ENCODE data around the gene OOSP2. TPM values are rescaled to one million over a fixed set of nuclear protein-coding genes. Genes with fewer than 3 reads are reported as not detected.

Gene OOSP2
- total and polyA plus RNA-seq, 2 donors from 2014 or later = not detected

- no peak overlapping the region for H3K4me3 ChIP-seq (ENCODE audit: low read length in 3 of 3)
- H3K4me1 ChIP-seq (ENCODE audit: control insufficient read depth in 2 of 3, insufficient read depth in 2 of 3, low read depth in 1 of 3, low read length in 3 of 3) = no peaks in the 10 kb centered on the region
- H3K27ac ChIP-seq (ENCODE audit: low read depth in 2 of 2, low read length in 2 of 2) = no peak overlapping the region
- H3K9ac ChIP-seq (ENCODE audit: low read length in 3 of 3) = no peak overlapping the region
- intact Hi-C loops (cut with DNase I) = no loop called here
- H3K36me3 ChIP-seq (ENCODE audit: control insufficient read depth in 2 of 3, insufficient read depth in 3 of 3, low read length in 3 of 3) = no peaks in the 10 kb centered on the region
- TF ChIP-seq, protein P1, sequence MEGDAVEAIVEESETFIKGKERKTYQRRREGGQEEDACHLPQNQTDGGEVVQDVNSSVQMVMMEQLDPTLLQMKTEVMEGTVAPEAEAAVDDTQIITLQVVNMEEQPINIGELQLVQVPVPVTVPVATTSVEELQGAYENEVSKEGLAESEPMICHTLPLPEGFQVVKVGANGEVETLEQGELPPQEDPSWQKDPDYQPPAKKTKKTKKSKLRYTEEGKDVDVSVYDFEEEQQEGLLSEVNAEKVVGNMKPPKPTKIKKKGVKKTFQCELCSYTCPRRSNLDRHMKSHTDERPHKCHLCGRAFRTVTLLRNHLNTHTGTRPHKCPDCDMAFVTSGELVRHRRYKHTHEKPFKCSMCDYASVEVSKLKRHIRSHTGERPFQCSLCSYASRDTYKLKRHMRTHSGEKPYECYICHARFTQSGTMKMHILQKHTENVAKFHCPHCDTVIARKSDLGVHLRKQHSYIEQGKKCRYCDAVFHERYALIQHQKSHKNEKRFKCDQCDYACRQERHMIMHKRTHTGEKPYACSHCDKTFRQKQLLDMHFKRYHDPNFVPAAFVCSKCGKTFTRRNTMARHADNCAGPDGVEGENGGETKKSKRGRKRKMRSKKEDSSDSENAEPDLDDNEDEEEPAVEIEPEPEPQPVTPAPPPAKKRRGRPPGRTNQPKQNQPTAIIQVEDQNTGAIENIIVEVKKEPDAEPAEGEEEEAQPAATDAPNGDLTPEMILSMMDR (IDR thresholded peaks at IDR 0.05; ENCODE audit: borderline replicate concordance, extremely low read depth, insufficient read depth) = no peak
- H3K27me3 ChIP-seq (ENCODE audit: control insufficient read depth, insufficient read depth, low read length) = no peaks in the 10 kb centered on the region
- no peaks in the 10 kb centered on the region for H3K9me3 ChIP-seq (ENCODE audit: control insufficient read depth in 2 of 3, insufficient read depth in 1 of 3, low read length in 3 of 3)
- FAIRE-seq (no peak), DNase-seq (no peak)
Observed at GRCh38 chr11:60084631-60085273, 44.5 kb downstream of the OOSP2 start.

DNA sequence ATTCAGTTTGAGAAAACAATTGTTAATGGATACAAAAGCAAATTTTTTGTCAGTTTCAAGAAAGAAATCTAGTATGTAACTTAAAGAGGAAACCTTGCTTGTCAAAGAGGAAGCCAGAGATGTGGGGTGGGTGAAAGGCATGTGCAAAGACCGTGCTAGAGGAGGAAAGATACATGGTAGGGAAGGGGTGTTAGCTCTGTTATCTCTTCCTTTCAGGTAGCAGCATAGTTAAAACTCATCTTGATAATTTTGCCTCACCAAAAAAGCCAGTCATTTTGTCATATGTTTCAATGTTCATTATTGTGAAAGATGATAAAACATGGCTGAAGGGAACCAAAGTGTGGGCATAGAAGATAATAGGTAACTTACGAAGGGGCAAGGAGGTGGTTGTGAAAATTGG is 45.7 kb downstream of the OOSP2 start:
- no peak for DNase-seq

DNA sequence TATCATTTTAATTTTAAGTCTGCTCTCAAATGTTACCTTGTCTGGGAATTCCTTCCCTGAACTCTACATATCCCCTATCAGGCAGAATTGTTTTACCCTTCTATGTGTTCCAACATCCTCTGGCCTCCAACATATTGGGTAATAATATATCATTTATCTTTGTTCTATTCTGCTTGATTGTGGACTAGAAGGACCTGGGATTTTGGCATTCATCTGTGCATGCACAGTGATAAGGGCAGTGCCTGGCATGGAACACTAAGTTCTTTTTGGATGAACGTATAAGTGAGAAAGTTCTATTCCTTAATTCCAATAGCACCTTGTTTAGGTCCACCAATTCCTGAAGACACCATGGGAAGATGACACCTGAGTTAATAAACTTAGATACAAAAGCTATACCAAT is 47.0 kb downstream of the OOSP2 start:
- Histone ChIP-seq H3K4me3 (ENCODE audit: low read length in 3 of 3) (no peak overlapping the region), H3K9me3 (ENCODE audit: control insufficient read depth in 2 of 3, insufficient read depth in 1 of 3, low read length in 3 of 3) (no peaks in the 10 kb centered on the region), H3K36me3 (ENCODE audit: control insufficient read depth in 2 of 3, insufficient read depth in 3 of 3, low read length in 3 of 3) (no peaks in the 10 kb centered on the region), H3K27ac (ENCODE audit: low read depth in 2 of 2, low read length in 2 of 2) (no peak overlapping the region), H3K4me1 (ENCODE audit: control insufficient read depth in 2 of 3, insufficient read depth in 2 of 3, low read depth in 1 of 3, low read length in 3 of 3) (no peaks in the 10 kb centered on the region), H3K9ac (ENCODE audit: low read length in 3 of 3) (no peak overlapping the region), H3K27me3 (ENCODE audit: control insufficient read depth, insufficient read depth, low read length) (no peaks in the 10 kb centered on the region)
- no peak for FAIRE-seq
- intact Hi-C loops (cut with DNase I) = no loop called here
- TF ChIP-seq, protein P1 (IDR thresholded peaks at IDR 0.05; ENCODE audit: borderline replicate concordance, extremely low read depth, insufficient read depth) = no peak
- DNase-seq = no peak

More for the DNA sequence above, 45.7 kb downstream of the OOSP2 start:
- Histone ChIP-seq H3K27ac (ENCODE audit: low read depth in 2 of 2, low read length in 2 of 2) (no peak overlapping the region), H3K36me3 (ENCODE audit: control insufficient read depth in 2 of 3, insufficient read depth in 3 of 3, low read length in 3 of 3) (no peaks in the 10 kb centered on the region), H3K4me3 (ENCODE audit: low read length in 3 of 3) (no peak overlapping the region), H3K9me3 (ENCODE audit: control insufficient read depth in 2 of 3, insufficient read depth in 1 of 3, low read length in 3 of 3) (no peaks in the 10 kb centered on the region), H3K9ac (ENCODE audit: low read length in 3 of 3) (no peak overlapping the region), H3K4me1 (ENCODE audit: control insufficient read depth in 2 of 3, insufficient read depth in 2 of 3, low read depth in 1 of 3, low read length in 3 of 3) (no peaks in the 10 kb centered on the region), H3K27me3 (ENCODE audit: control insufficient read depth, insufficient read depth, low read length) (no peaks in the 10 kb centered on the region)
- intact Hi-C loops (cut with DNase I) = no loop called here
- no peak for FAIRE-seq
- TF ChIP-seq, protein P1 (IDR thresholded peaks at IDR 0.05; ENCODE audit: borderline replicate concordance, extremely low read depth, insufficient read depth) = no peak

- H3K36me3 ChIP-seq (ENCODE audit: control insufficient read depth in 2 of 3, insufficient read depth in 3 of 3, low read length in 3 of 3) = no peaks in the 10 kb centered on the region
- no peaks in the 10 kb centered on the region for H3K4me1 ChIP-seq (ENCODE audit: control insufficient read depth in 2 of 3, insufficient read depth in 2 of 3, low read depth in 1 of 3, low read length in 3 of 3)
- FAIRE-seq (no peak), DNase-seq (no peak)
- TF ChIP-seq, protein P1 (IDR thresholded peaks at IDR 0.05; ENCODE audit: borderline replicate concordance, extremely low read depth, insufficient read depth) = no peak
- no peak within 1 kb of the TSS for H3K9ac ChIP-seq (ENCODE audit: low read length in 3 of 3)
- intact Hi-C loops (cut with DNase I) = no loop called here
- no peak within 1 kb of the TSS for H3K4me3 ChIP-seq (ENCODE audit: low read length in 3 of 3)
- H3K9me3 ChIP-seq (ENCODE audit: control insufficient read depth in 2 of 3, insufficient read depth in 1 of 3, low read length in 3 of 3) = no peaks in the 10 kb centered on the region
- no peaks in the 10 kb centered on the region for H3K27me3 ChIP-seq (ENCODE audit: control insufficient read depth, insufficient read depth, low read length)
- H3K27ac ChIP-seq (ENCODE audit: low read depth in 2 of 2, low read length in 2 of 2) = no peak within 1 kb of the TSS
Observed at GRCh38 chr11:60088364-60088763, 48.2 kb downstream of the OOSP2 start, which contains the start of gene MS4A2. TSS of gene MS4A2 (plus strand) at chr11:60088664. CDS start at chr11:60088766, 102 bp downstream.
